Mesangial cell (primary cell): ENCODE data around the gene NFS1. TPM values are rescaled to one million over a fixed set of nuclear protein-coding genes. Genes with fewer than 3 reads are reported as not detected.

Experiments used
- total RNA-seq: library from RNA; depleted of rRNA; stranded (reverse); fragments of >200 nt; gene quantifications from 2 replicates; pipeline ENCODE4 v1.2.3, GENCODE V29; 2015

NFS1 gene
- total RNA-seq = 43.0 and 82.5 TPM in 2 replicates

DNA sequence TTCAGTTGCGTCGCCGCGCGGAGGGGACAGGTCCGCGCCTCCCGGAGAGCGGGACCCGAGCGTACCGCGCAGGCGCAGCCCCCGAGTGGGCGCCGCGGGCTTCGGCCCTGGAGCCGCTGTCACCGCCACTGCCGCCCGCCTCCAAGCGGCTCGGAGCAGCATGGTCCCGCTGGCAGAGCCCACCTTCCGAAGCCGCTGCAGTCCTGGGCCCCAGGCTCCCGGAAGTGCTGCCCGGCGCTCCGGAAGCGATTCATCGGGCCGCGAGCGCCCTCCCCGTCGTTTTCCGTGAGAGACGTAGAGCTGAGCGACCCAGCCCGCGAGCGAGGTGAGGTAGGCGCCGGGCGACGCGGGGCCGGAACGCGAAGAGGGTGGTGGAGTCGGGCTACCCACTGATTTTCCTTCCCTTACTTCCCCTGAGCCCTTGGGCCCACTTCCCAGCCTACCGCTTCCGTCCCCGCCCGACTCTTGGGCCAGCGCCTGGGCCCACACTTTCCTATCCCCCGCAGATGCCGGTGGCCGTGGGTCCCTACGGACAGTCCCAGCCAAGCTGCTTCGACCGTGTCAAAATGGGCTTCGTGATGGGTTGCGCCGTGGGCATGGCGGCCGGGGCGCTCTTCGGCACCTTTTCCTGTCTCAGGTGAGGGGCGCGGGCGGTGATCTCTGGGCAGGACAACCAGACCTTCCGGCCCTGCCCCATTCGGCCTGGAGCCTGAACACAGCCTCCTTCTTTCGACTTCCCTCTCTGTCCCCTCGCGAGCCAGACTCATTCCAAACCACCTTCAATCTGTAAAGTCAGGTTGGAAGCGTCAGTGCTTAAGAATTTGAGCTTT, at the start of gene NFS1, which contains the start of gene ROMO1:
TSS of gene NFS1 (minus strand) at position 226 of the 830 bp plus-strand sequence. CDS start at position 162, 64 bp downstream.
TSS of gene ROMO1 (plus strand) at position 279 of the 830 bp plus-strand sequence. CDS start at position 507, 228 bp downstream.

DNA sequence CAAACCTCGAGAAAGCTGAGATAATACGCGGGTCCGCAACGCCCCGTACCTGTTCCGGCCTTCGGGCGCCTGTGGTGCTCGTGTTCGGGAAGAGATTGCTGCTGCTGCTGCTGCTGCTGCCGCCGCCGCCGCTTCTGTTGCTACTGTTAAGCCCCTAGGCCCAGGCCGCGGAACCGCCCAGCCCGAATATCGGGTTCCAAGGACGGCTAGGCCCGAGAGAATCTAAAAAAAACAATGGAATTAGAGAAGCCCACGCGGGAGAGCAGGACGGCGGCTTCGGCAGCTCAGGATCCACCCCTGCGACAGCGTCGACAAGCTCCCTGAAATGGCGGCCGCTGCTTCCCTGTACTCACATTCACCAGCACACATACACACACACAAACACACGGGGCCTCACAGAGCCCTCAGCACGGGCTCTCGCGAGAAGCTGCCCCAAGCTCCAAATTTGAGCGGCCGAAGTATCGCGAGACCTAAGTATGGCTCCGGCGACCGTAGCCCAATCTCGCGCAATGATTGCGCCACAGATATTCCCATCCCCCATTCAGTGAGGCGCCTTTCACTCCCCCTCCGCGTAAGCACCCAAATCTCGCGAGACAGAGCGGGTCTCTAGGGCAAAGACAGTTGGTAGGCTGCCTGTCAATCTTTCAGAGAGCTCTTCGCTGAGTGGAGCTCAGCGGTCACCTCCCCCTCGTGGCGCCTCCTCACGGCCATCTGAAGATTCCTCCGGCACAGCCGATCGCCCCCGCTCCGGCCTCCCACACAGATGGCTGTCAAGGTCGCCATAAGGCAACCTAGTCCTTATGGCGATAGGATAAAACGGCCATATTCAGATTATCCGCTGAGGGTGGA, 43.0 kb upstream of the NFS1 start, which contains the start of gene RBM39:
TSS of gene RBM39 (minus strand) at position 369 of the 849 bp plus-strand sequence. CDS start 1,386 bp downstream, outside the sequence.

DNA sequence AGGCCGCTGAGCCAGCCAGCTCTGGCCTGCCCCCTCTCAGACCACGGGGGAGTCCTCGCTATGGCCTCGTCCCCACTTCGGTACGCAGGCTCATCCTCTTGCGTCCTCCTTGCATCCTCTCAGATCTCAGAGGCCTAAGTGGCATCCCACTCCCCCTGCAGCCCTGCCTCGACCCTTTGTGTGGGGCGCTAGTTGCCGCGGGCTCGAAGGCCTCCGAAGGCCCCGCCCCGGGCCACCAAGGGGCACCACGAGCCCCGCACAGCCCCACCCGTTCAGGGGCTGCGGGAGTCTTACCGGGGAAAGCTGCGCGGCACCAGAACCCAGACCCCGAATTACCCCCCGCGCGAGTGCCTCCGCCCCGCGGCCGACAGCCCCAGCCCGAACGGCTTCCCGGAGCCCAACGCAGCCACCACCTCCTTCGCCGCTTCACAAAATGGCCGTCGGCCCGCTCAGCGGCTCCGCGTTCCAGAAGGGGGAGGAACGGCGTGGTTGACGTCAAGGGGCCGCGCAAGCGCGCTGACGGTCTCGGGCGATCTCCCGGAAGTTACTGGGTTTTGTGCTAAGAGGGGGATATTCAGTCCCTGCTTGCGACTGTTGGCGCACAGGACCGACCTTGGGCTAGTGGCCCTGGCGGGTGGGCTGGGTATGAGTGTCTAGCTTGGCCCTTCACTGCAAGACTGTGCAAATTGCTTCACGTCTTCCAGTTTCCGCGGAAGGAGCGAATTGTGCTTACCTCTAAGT, 34.5 kb downstream of the NFS1 start, which contains the start of the genes CPNE1 and RBM12:
TSS of gene CPNE1 (minus strand) at position 435 of the 741 bp plus-strand sequence. CDS start 31,977 bp downstream, outside the sequence.
TSS of gene RBM12 (minus strand) at position 435 of the 741 bp plus-strand sequence. CDS start 9,578 bp downstream, outside the sequence.

Other genes starting within 250 kb of the NFS1 start
- gene CEP250, start 243.8 kb downstream of the NFS1 start, total RNA-seq = 26.7 and 31.4 TPM in 2 replicates
- gene C20orf173, start 169.7 kb downstream of the NFS1 start, total RNA-seq = not detected in 2 replicates
- gene ERGIC3, start 157.3 kb downstream of the NFS1 start, total RNA-seq = 196 and 283 TPM in 2 replicates
- gene SPAG4, start 83.5 kb downstream of the NFS1 start, total RNA-seq = 5.1 and 13.8 TPM in 2 replicates
- gene CPNE1, start 34.5 kb downstream of the NFS1 start, total RNA-seq = 155 and 248 TPM in 2 replicates
- 21.9 and 28.2 TPM in 2 replicates for gene RBM12, start 34.5 kb downstream of the NFS1 start, total RNA-seq
- 239 and 471 TPM in 2 replicates for gene ROMO1, start 53 bp upstream of the NFS1 start, total RNA-seq
- 75.4 and 82.0 TPM in 2 replicates for gene RBM39, start 42.9 kb upstream of the NFS1 start, total RNA-seq
- 30.2 and 30.3 TPM in 2 replicates for gene PHF20, start 72.7 kb upstream of the NFS1 start, total RNA-seq